Measurements from ENCODE around the gene MOCOS. TPM values are rescaled to one million over a fixed set of nuclear protein-coding genes. Genes with fewer than 3 reads are reported as not detected.

Gene MOCOS
- total RNA-seq, 1 experiment from 2014 or later, result 29.7 TPM

GRCh38 chr18:36177913-36178312, 9.4 kb upstream of the MOCOS start:
- no peak for DNase-seq (ENCODE audit: extremely low read depth, low read depth)

GRCh38 chr18:36179562-36180355, 7.5 kb upstream of the MOCOS start:
- DNase-seq (ENCODE audit: extremely low read depth, low read depth), result no peak

GRCh38 chr18:36181441-36181840, 5.9 kb upstream of the MOCOS start:
- no peak for DNase-seq (ENCODE audit: extremely low read depth, low read depth)

GRCh38 chr18:36181898-36182506, 5.3 kb upstream of the MOCOS start:
- DNase-seq (ENCODE audit: extremely low read depth, low read depth), result no peak

GRCh38 chr18:36183033-36183432, 4.3 kb upstream of the MOCOS start:
- DNase-seq (ENCODE audit: extremely low read depth, low read depth), result no peak

- DNase-seq (ENCODE audit: extremely low read depth, low read depth), result no peak
Measured at GRCh38 chr18:36183987-36184386, 3.3 kb upstream of the MOCOS start.

GRCh38 chr18:36185157-36185556, 2.1 kb upstream of the MOCOS start:
- no peak for DNase-seq (ENCODE audit: extremely low read depth, low read depth)

- no peak for DNase-seq (ENCODE audit: extremely low read depth, low read depth)
Measured at GRCh38 chr18:36185901-36186460, 1.3 kb upstream of the MOCOS start.

- DNase-seq (ENCODE audit: extremely low read depth, low read depth), result no peak
Measured at GRCh38 chr18:36186461-36187192, 670 bp upstream of the MOCOS start.

GRCh38 chr18:36187826-36188721, 777 bp downstream of the MOCOS start:
- peak; percentile 74 for DNase-seq (ENCODE audit: extremely low read depth, low read depth)

GRCh38 chr18:36188916-36189315, 1.6 kb downstream of the MOCOS start:
- no peak for DNase-seq (ENCODE audit: extremely low read depth, low read depth)

GRCh38 chr18:36189486-36189885, 2.2 kb downstream of the MOCOS start:
- DNase-seq (ENCODE audit: extremely low read depth, low read depth), result no peak

GRCh38 chr18:36191286-36191685, 4.0 kb downstream of the MOCOS start:
- no peak for DNase-seq (ENCODE audit: extremely low read depth, low read depth)

- no peak for DNase-seq (ENCODE audit: extremely low read depth, low read depth)
Measured at GRCh38 chr18:36191711-36192110, 4.4 kb downstream of the MOCOS start.

- no peak for DNase-seq (ENCODE audit: extremely low read depth, low read depth)
Measured at GRCh38 chr18:36194600-36195315, 7.5 kb downstream of the MOCOS start.

GRCh38 chr18:36195427-36196122, 8.3 kb downstream of the MOCOS start:
- DNase-seq (ENCODE audit: extremely low read depth, low read depth), result no peak

- DNase-seq (ENCODE audit: extremely low read depth, low read depth), result no peak
Measured at GRCh38 chr18:36196238-36196995, 9.1 kb downstream of the MOCOS start.

GRCh38 chr18:36197511-36198166, 10.3 kb downstream of the MOCOS start:
- DNase-seq (ENCODE audit: extremely low read depth, low read depth), result no peak

All from NCI-H460 (cell line).